ENCODE results near the gene NKAPL.

The NKAPL gene

GRCh38 chr6:28258877-28259777, at the start of gene NKAPL:
Gene NKAPL, plus strand, starts transcription at chr6:28259297. Its CDS starts 75 bp downstream, at chr6:28259372.
- no peak for DNase-seq (ENCODE audit: low read depth)

GRCh38 chr6:28209753-28210535, 49.2 kb upstream of the NKAPL start:
- DNase-seq (ENCODE audit: low read depth): no peak

- no peak for DNase-seq (ENCODE audit: low read depth)
These were observed 47.1 kb upstream of the NKAPL start for GRCh38 chr6:28211840-28212509.

GRCh38 chr6:28212510-28213212, 46.4 kb upstream of the NKAPL start:
- no peak for DNase-seq (ENCODE audit: low read depth)

- DNase-seq (ENCODE audit: low read depth): no peak
These were observed 45.9 kb upstream of the NKAPL start for GRCh38 chr6:28213213-28213523.

- no peak for DNase-seq (ENCODE audit: low read depth)
These were observed 43.7 kb upstream of the NKAPL start for GRCh38 chr6:28215425-28215824.

GRCh38 chr6:28217890-28218289, 41.2 kb upstream of the NKAPL start:
- DNase-seq (ENCODE audit: low read depth): no peak

- no peak for DNase-seq (ENCODE audit: low read depth)
These were observed 40.5 kb upstream of the NKAPL start for GRCh38 chr6:28218312-28219248.

GRCh38 chr6:28220257-28221133, 38.6 kb upstream of the NKAPL start:
- no peak for DNase-seq (ENCODE audit: low read depth)

GRCh38 chr6:28224131-28225055, 34.7 kb upstream of the NKAPL start:
- DNase-seq (ENCODE audit: low read depth): no peak

- no peak for DNase-seq (ENCODE audit: low read depth)
These were observed 33.9 kb upstream of the NKAPL start, which contains the start of gene ZSCAN9 for GRCh38 chr6:28225056-28225834. Gene ZSCAN9, plus strand, starts transcription at chr6:28225275. Its CDS starts 1,810 bp downstream, at chr6:28227085.

GRCh38 chr6:28226460-28226859, 32.6 kb upstream of the NKAPL start:
- DNase-seq (ENCODE audit: low read depth): no peak

GRCh38 chr6:28232785-28233184, 26.3 kb upstream of the NKAPL start:
- DNase-seq (ENCODE audit: low read depth): no peak

- DNase-seq (ENCODE audit: low read depth): no peak
These were observed 23.1 kb upstream of the NKAPL start for GRCh38 chr6:28235912-28236452.

- DNase-seq (ENCODE audit: low read depth): no peak
These were observed 19.5 kb upstream of the NKAPL start for GRCh38 chr6:28239636-28240035.

GRCh38 chr6:28240471-28240870, 18.6 kb upstream of the NKAPL start:
- no peak for DNase-seq (ENCODE audit: low read depth)

- DNase-seq (ENCODE audit: low read depth): no peak
These were observed 15.2 kb upstream of the NKAPL start for GRCh38 chr6:28243946-28244345.

Measured in stimulated activated CD8-positive, alpha-beta memory T cell treated with anti-CD3 and anti-CD28 coated beads, Interleukin-15, amount 100 ng/mL, for 1 hour (primary cell).